Memory B cell (primary cell): ENCODE measurements around the gene AMPD2.

Experiments
- ATAC-seq: fragments of 150-1000 bp; cut with Tn5 transposase; 2 replicates; pipeline ENCODE4 v1.10.0; 2021; ENCODE audit warnings: low read depth, mild to moderate bottlenecking, moderate library complexity
- DNase-seq, 2 donors: peaks; one replicate each; pipeline ENCODE4 v3.0.0; 2022; ENCODE audit warnings: low spot score in 2 of 2
- H3K27ac Mint-ChIP-seq: one replicate; pipeline ENCODE4 v1.8.0; 2022; ENCODE audit warnings: mild to moderate bottlenecking, moderate library complexity, mixed read lengths
- H3K27me3 Mint-ChIP-seq: one replicate; pipeline ENCODE4 v1.8.0; 2022; ENCODE audit warnings: mixed read lengths
- H3K36me3 Mint-ChIP-seq: one replicate; pipeline ENCODE4 v1.8.0; 2022; ENCODE audit warnings: mild to moderate bottlenecking, mixed read lengths
- H3K4me1 Mint-ChIP-seq: one replicate; pipeline ENCODE4 v1.8.0; 2022; ENCODE audit warnings: mixed read lengths
- H3K4me3 Mint-ChIP-seq: one replicate; pipeline ENCODE4 v1.8.0; 2022; ENCODE audit warnings: mild to moderate bottlenecking, moderate library complexity, mixed read lengths
- H3K9me3 Mint-ChIP-seq: one replicate; pipeline ENCODE4 v1.8.0; 2022; ENCODE audit warnings: mixed read lengths

AMPD2 gene

DNA sequence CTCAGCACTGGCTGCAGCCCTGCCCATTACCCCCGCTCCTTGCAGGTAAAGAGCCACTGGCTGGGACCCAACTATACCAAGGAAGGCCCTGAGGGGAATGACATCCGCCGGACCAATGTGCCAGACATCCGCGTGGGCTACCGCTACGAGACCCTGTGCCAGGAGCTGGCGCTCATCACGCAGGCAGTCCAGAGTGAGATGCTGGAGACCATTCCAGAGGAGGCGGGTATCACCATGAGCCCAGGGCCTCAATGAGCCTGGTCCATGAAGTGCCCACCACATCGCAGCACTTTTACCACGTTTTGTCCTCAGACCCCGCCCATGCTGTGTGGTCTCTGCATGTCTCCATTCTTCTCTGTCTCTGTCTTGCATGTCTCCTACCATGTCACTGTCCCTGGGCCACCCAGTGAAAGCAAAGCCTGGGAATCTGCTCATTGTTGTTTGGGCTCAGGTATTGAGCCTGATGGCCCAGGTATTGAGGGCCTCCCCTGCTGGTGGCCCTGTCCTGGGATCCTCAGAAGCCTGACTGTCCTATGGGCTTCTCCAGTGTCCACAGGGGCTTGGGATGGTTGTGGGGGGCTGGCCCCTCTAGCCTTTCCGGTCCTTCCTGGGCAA, 11.4 kb downstream of the AMPD2 start:
- DNase-seq (no peak), ATAC-seq (no peak)
- H3K4me3 Mint-ChIP-seq: no peak overlapping the region
- H3K36me3 Mint-ChIP-seq: peaks cover 26% of the 10 kb centered on the region
- peaks cover 11% of the 10 kb centered on the region for H3K4me1 Mint-ChIP-seq
- H3K9me3 Mint-ChIP-seq: no peaks in the 10 kb centered on the region
- no peaks in the 10 kb centered on the region for H3K27me3 Mint-ChIP-seq
- H3K27ac Mint-ChIP-seq: no peak overlapping the region

DNA sequence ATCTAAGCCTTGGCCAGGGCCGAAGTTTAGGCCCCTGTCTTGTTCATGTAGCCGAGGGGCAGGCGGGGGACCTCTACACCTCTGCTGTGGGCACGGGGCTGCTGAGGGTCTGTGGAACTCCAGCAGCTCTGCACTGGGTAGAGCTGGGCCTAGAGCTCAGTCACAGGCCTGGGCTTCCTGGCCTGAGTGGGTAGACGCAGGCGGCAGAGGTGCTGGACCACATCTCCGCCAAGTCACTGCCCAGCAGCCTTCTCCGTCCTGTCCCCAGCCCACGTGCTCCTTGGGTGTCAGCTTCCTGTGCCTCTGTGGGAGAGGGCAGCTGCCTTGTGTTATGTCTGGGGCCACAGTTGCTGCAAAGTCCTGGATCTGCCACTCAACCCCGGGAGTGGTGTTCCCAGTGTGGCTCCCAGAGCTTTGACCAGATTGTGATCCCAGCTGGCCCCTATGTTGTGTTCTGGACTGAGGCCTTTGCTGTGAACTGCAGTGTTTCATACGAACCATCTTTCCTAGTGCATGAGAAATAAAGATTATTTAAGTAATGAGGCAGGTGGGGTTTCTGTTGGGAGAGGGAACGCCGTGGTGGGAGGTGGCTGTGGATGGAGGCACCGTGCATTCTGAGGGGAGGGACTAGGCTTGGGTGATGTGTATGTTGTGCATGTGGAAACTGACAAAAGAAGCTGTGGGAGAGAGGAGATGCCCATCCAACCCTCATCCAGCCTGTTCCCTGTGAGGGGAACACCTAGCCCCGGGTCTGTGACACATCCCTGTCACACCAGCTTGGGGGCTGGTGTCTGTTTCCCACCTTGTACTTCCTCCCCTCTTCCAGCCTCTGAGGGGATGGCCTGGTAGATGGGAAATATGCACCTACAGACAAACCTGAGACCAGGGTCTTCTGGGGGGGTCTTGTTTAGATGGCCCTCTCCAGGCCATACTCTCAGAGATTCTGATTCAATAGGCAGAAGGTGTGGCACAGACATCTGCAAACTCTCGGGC, 12.2 kb downstream of the AMPD2 start:
- Mint-ChIP-seq H3K27ac (no peak overlapping the region), H3K4me1 (peaks cover 11% of the 10 kb centered on the region), H3K36me3 (peaks cover 23% of the 10 kb centered on the region), H3K4me3 (no peak overlapping the region), H3K9me3 (no peaks in the 10 kb centered on the region), H3K27me3 (no peaks in the 10 kb centered on the region)
- DNase-seq (no peak), ATAC-seq (no peak)

DNA sequence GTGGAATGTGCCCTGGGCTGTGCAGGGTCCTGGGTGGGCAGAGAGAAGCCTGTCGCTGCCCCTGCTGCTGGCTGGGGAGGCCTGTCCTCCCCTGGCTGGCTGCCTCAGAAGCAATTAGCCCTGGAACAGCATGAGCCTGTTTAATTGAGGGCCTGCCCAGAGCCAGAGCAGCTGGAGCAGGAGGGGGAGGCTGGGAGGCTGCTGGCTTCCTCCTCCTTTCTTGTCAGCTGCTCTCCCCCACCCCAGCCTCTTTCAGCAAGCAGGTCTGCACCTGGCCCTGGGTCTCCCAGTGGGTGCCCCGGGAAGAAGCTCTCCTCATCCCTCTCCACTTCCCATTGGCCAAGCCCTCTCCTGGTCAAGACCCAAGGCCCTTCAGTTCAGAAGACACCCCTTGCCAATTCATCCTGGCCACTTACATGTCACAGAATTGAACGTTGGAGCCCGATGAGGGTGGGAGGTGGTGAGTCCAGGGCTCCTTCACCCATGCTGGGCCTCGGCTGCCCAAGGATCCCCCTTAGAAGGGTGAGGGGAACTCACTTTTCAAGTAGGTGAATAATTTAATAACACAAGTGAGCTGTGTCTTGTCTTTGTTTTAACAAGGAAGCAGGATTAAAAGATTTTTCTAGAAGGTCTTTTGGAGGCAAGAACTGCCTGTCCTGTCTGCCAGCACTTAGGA, 13.2 kb downstream of the AMPD2 start:
- Mint-ChIP-seq H3K4me3 (no peak overlapping the region), H3K36me3 (peaks cover 17% of the 10 kb centered on the region), H3K9me3 (no peaks in the 10 kb centered on the region), H3K4me1 (peaks cover 11% of the 10 kb centered on the region), H3K27ac (no peak overlapping the region), H3K27me3 (no peaks in the 10 kb centered on the region)
- no peak for DNase-seq
- no peak for ATAC-seq

DNA sequence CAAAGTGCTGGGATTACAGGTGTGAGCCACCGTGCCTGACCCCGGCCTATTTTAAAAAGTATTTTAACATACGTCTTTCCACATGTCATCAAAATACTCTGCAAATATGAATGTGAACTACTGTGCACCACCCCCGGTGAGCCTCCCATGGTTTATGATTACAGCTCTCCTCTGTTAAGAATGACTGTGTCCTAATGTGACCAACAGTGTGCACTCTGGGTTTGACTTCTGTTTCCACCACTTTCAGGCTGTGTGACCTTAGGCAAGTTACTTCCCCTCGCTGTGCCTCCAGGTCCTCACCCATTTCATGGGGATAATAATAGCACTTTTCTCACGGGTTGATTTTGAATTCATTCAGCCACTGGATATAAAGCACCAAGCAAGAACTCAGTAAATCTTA, 14.7 kb downstream of the AMPD2 start:
- Mint-ChIP-seq H3K9me3 (no peaks in the 10 kb centered on the region), H3K4me3 (no peak overlapping the region), H3K27ac (no peak overlapping the region), H3K27me3 (no peaks in the 10 kb centered on the region), H3K4me1 (peaks cover 11% of the 10 kb centered on the region), H3K36me3 (peaks cover 13% of the 10 kb centered on the region)
- DNase-seq (no peak), ATAC-seq (no peak)

DNA sequence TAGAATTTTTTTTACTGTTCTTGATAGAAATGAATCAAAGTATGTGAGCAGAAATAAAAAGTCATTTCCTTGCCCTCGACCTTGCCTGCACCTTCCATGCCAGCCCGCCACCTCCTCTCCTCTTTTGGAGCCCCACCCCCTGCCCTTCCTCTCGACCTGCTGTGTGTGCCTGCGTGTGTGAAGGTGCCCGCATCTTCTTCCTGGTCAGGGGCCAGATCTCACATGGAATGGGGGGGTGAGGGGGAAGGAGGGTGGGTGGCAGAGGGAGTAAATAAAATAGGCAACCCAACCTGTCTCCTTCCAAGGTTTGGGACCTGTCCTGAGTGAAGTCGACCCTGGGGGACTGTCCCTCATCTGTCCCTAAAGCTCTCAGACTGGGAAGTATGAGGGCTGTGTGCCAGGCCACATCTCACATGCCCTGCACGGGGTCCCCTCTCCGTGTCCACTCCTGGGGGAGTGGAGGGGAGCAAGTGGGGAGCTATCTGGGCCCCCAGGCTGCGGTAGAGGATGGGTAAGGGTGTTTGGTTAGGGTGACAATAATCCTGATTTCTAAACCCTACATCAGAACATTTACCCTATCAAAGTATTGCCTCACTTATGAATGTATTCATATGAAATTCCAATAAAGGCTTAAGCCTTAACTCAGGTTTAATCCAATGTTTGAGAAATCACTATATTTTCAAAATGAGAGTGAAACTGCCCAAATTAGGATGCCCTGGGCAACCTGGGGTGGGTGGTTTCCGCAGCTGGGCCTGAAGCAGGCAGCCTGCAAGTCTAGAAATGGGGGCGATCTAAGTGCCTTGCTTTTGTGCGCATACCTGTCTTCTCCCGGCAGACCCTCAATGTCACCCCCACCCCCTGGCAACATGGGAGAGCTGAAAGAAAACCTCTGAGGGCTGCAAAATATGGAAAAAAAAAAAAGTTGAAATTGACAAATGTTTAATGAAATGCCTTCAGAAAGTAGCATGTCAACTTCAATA, 15.4 kb downstream of the AMPD2 start:
- H3K36me3 Mint-ChIP-seq: peaks cover 6% of the 10 kb centered on the region
- ATAC-seq (no peak), DNase-seq (no peak)
- peak overlapping the region; percentile 75 for H3K27ac Mint-ChIP-seq
- peaks cover 14% of the 10 kb centered on the region for H3K4me1 Mint-ChIP-seq
- H3K4me3 Mint-ChIP-seq: no peak overlapping the region
- peaks cover under 1% of the 10 kb centered on the region for H3K27me3 Mint-ChIP-seq
- H3K9me3 Mint-ChIP-seq: no peaks in the 10 kb centered on the region

DNA sequence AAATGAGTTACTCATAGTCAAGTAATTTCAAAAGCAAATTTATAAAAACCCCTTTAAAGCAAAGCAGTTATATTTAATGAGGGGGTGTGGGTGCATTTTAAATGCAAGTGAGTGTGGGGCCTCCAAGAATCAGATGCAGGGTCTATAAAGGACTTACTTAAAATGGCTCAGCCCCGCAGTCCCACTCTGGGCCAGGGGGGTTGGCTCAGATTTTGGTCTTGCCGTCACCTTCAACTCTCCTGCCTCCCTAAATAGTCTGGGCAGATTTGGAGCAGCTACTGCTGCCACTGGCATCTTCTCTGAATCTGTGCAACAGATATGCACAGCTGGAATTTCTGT, 16.2 kb downstream of the AMPD2 start:
- no peak for DNase-seq
- no peak overlapping the region for H3K27ac Mint-ChIP-seq
- H3K36me3 Mint-ChIP-seq: peaks cover 4% of the 10 kb centered on the region
- ATAC-seq: no peak
- H3K4me3 Mint-ChIP-seq: no peak overlapping the region
- H3K27me3 Mint-ChIP-seq: peaks cover 3% of the 10 kb centered on the region
- peaks cover 16% of the 10 kb centered on the region for H3K4me1 Mint-ChIP-seq
- no peaks in the 10 kb centered on the region for H3K9me3 Mint-ChIP-seq

DNA sequence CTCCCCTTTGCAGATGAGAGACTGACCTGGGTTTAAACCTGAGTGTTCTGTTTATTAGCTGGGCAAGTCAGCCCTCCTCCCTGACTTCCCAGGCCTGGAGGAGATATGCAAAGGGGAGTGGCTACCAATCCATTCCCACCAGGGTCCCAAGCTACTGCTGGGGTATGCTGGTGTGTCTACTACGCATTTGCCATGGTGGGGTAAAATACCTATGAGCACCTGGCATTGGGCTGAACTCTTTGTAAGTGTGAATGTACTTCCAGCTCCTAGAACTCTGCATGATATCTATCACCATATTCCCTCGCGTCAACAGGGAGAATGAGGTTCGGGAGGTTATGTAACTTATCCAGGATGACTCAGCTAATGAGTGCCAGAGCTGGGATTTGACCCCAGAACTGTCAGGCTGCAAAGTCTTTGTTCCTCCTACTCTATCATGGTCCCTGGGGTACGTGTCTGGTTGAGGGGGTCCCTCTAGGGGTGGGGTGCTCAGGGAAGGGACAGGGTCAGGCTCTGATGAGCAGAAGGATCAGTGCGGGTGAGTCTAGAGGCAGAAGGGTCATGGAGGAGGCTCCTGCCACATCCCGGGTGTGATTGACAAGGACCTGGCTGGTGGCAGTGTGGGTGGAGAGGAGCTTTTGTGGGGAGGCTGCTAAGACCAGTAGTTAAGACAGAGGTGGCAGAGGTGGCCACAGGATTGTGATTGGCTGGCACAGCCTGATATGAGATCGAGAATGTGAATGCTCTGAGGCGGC, 16.7 kb downstream of the AMPD2 start:
- H3K27me3 Mint-ChIP-seq: peaks cover 3% of the 10 kb centered on the region
- H3K4me3 Mint-ChIP-seq: no peak overlapping the region
- no peaks in the 10 kb centered on the region for H3K9me3 Mint-ChIP-seq
- no peak for DNase-seq
- H3K27ac Mint-ChIP-seq: no peak overlapping the region
- ATAC-seq: no peak
- H3K4me1 Mint-ChIP-seq: peaks cover 16% of the 10 kb centered on the region
- peaks cover 2% of the 10 kb centered on the region for H3K36me3 Mint-ChIP-seq

DNA sequence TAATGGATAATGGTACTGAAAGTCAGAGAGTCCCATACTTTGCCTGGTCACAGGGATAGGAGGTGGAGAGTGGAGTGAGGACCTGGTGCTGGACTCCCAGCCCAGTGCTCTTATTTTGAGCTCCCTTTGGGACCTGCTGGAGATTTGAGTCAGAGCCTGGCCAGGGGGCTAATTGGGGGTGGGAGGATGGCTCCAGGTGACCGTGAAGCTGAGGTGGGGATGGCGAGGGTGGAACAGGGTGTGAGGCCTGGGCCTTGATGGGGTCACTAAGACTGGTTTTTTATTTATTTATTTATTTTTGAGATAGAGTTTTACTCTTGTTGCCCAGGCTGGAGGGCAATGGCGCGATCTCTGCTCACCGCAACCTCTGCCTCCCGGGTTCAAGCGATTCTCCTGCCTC, 17.8 kb downstream of the AMPD2 start:
- H3K4me3 Mint-ChIP-seq: no peak overlapping the region
- ATAC-seq: no peak
- H3K27ac Mint-ChIP-seq: no peak overlapping the region
- no peaks in the 10 kb centered on the region for H3K9me3 Mint-ChIP-seq
- peaks cover 16% of the 10 kb centered on the region for H3K4me1 Mint-ChIP-seq
- H3K36me3 Mint-ChIP-seq: no peaks in the 10 kb centered on the region
- DNase-seq: no peak
- peaks cover 3% of the 10 kb centered on the region for H3K27me3 Mint-ChIP-seq

DNA sequence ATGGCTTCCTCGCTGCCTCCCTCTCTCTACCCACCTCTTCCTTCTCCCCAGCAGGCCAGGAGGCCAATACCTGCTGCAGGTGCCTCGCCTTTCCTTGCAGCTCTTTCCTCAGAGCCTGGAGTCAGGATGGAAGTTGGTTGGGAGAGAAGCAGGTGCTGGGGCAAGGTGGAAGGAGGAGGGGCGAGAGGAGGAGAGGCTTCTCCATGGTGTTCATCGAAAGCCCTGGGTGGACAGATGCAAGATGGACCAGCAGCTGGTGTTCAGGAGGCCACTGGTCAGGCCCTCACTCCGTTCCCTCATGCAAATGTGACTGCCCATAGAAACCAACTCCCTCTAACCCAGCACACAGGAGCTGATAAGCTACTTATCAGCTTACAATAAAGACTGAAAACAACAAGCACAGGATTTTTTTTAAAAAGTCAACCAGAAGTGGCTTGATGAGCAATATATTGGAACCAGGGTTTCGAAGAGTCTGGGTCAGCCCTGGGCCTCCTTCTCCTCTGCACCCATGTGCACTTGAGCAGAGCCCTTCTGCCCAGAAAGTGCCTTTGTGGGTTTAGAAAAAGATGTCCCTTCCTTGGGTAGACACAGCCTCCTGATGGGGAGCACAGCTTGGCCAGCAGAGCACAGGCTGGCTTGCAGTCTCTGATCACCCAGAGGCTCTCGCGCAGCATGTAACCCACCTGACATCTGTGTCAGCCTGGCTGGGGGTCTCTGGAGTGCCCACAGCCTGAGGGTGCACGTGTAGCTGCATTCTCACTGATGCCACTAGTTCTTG, 19.6 kb downstream of the AMPD2 start:
- Mint-ChIP-seq H3K27ac (no peak overlapping the region), H3K27me3 (peaks cover 3% of the 10 kb centered on the region), H3K9me3 (no peaks in the 10 kb centered on the region), H3K4me1 (peaks cover 18% of the 10 kb centered on the region), H3K4me3 (no peak overlapping the region), H3K36me3 (no peaks in the 10 kb centered on the region)
- DNase-seq: no peak
- ATAC-seq: no peak

DNA sequence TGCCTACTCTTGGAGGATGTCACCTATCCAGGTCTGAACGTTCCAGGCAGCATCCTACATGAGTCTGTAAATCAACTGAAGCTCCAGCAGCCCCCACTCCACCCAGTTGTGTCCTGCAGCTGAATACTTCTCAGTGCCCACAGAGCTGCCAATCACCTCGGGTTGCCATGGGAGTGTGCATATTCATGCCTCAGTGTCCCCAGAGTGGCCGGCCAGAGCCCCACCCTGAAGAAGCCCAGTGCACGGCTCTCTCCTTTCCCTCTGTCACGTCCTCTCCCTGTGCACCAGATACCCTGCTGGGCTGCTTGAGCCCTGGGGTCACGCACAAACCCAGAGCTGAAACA, 20.2 kb downstream of the AMPD2 start:
- Mint-ChIP-seq H3K4me3 (no peak overlapping the region), H3K4me1 (peaks cover 12% of the 10 kb centered on the region), H3K9me3 (no peaks in the 10 kb centered on the region), H3K27ac (no peak overlapping the region), H3K36me3 (no peaks in the 10 kb centered on the region), H3K27me3 (peaks cover 3% of the 10 kb centered on the region)
- DNase-seq (no peak), ATAC-seq (no peak)

DNA sequence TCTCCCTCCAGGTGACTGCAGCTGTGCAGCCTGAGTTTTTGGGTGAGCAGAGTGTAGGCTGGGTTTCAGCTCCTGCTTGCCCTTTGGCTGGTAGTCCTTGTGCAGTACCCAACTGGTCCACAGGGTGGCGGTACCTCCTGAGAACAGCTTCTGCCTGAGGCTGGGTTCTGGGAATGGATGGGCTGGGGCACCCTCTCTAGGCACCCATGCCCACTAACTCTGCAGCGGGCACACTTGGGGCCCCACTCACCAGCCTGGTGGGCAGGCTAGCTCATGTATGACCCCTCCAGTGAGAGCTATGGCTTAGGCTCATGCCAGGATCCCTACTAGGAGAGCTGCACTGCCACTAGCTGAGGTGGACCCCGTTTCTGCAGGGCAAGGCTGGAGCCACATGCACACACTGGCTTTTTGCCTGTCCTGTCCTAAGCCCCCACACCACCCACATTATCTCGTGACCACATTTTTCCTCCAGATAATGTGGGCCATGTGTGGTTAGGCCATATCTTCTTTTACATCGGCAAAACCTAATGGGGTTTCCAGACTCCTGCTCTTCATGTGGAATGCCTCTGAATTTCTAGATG, 20.7 kb downstream of the AMPD2 start:
- peaks cover 3% of the 10 kb centered on the region for H3K27me3 Mint-ChIP-seq
- no peaks in the 10 kb centered on the region for H3K36me3 Mint-ChIP-seq
- no peak overlapping the region for H3K27ac Mint-ChIP-seq
- peaks cover 9% of the 10 kb centered on the region for H3K4me1 Mint-ChIP-seq
- ATAC-seq (peak; percentile 65), DNase-seq (peak; percentile 89 to 97)
- no peak overlapping the region for H3K4me3 Mint-ChIP-seq
- H3K9me3 Mint-ChIP-seq: no peaks in the 10 kb centered on the region

DNA sequence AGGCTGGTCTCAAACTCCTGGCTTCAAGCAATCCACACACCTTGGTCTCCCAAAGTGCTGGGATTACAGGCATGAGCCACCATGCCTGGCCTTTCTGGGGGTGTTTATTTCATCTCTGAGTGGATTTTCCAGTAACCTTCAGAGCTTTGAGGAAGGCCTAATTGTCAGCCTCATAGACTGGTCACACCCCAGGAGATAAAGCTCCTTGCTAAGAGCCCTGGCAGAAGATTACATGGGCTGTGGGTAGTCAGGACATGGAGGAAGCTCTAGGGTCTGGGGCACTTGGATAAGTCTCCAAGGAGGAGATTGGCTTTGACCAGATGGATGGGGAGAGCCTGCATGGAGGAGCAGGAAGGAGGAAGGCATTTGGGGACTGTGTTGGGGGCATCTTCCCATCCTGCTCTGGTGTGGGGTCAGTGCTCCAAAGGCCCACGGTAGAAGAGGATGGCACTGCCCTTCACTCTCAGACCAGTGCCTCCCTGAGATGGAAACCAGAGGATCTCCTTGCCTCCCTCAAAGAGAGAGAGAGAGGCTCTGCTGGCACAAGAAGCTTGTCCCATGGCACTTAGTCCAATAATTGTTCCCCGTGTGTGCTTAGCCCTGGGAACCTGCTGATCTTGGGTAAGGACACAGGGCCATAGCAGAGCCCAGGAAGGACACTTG, 21.6 kb downstream of the AMPD2 start:
- Mint-ChIP-seq H3K4me3 (no peak overlapping the region), H3K27me3 (peaks cover 3% of the 10 kb centered on the region), H3K36me3 (no peaks in the 10 kb centered on the region), H3K9me3 (no peaks in the 10 kb centered on the region), H3K27ac (no peak overlapping the region), H3K4me1 (peaks cover 7% of the 10 kb centered on the region)
- ATAC-seq (no peak), DNase-seq (no peak)
